Suppressor macrophage (primary cell): ENCODE measurements around the gene RABEP1.

ENCODE experiments used
- DNase-seq, 4 experiments: peaks; one replicate each; pipeline ENCODE4 v3.0.0-alpha.2; 2020 to 2022

Gene RABEP1

DNA sequence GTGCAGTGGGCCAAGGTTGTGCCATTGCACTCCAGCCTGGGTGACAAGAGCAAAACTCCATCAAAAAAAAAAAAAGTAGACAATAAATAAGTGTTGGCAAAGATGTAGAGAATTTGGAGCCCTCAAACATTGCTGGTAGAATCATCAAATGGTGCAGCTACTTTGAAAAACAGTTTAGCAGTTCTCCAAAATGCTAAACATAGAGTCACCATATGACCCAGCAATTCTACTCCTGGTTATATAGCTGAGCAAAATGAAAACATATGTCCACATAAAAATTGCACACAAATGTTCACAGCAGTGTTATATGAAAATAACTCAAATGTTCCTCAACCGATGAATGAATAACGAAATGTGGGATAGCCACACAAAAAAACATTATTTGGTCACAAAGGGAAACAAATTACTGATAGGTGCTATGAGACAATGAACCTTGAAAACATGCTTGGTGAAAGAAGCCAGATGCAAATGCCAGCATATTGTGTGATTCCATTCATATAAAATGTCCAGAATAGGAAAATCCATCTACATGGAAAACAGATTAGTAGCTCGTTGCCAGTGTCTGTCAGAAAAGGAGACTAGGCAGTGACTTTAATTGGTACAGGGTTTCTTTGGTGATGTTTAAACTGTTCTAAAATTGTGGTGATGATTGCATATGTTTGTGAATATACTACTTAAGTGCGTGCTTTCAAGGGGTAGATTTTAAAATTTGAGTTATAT, 12.7 kb upstream of the RABEP1 start:
- no peak for DNase-seq

GRCh38 chr17:5272322-5272721, 9.8 kb upstream of the RABEP1 start:
- DNase-seq: no peak

DNA sequence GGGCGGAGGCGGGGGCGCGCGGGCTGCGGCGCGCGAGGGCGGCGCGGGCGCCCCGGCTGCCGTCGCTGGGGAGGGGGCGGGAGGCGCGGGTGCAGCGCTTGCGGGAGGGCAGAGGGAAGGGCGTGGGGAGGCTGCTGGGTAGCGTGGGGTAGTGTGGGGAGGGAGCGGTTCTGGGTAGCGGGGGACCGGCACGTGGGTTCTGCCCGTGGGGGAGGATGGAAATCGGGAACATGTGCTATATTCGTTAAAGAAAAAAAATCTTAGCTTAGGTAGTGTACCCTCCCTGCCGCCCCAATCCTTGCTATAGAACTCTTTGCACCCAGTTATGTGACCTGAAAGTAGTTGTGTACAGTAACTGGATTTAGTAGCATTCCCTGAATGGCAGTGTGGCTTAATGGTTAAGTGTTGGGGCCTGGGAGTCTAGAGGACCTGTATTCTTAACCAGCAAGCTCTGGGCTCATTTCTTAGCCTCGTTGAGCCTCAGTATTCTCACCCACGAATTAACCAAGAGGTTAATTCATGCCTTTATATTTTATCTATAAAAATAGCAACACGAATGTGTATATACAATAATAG, 646 bp downstream of the RABEP1 start:
- peak in 2 of 4 experiments; percentile 27 to 56 for DNase-seq

- peak in 1 of 4 experiments; percentile 19 for DNase-seq
Observed at GRCh38 chr17:5283571-5284315, 1.7 kb downstream of the RABEP1 start.

GRCh38 chr17:5284681-5285080, 2.6 kb downstream of the RABEP1 start:
- DNase-seq: no peak

DNA sequence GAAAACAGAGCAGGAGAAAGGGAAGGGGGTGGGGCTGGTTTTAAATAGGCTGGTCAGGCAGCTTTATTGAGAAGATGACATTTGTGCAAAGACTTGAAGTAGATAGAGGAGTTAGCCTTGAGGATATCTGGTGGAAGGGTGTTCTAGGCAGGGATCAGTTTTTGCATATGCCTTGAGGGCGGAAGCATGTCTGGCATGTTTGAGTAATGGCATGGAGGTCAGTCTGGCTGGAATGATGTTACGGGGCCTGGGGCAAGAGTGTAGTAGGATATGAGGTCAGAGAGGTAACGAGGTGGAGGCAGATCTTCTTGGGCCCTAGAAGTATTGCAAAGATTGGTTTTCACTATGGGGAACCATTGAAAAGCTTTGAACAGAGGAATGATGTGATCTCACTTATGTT, 4.8 kb downstream of the RABEP1 start:
- DNase-seq: no peak

- DNase-seq: no peak
Observed at GRCh38 chr17:5291683-5292350, 9.7 kb downstream of the RABEP1 start.

GRCh38 chr17:5297245-5297644, 15.2 kb downstream of the RABEP1 start:
- DNase-seq: no peak

DNA sequence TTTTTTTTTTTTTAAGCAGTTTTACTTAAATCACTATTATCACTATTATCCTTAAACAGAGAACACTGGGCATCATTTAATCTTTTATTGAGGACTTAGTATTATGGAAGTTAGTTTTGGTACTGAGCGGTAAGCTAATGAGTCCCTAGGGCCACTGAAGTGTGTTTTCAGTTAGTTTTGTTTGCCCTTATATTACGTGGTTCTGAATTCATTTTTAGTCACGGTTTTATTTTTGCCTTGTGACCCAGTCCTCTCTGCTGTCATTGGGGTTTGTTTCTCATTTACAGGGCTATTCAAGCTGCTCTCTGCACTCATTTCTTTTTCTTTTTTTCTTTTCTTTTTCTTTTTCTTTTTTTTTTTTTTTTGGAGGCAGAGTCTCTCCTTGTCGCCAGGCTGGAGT, 17.3 kb downstream of the RABEP1 start:
- no peak for DNase-seq

GRCh38 chr17:5304636-5305035, 22.6 kb downstream of the RABEP1 start:
- peak; percentile 24 to 59 (median 45) for DNase-seq

GRCh38 chr17:5309851-5310250, 27.8 kb downstream of the RABEP1 start:
- no peak for DNase-seq

DNA sequence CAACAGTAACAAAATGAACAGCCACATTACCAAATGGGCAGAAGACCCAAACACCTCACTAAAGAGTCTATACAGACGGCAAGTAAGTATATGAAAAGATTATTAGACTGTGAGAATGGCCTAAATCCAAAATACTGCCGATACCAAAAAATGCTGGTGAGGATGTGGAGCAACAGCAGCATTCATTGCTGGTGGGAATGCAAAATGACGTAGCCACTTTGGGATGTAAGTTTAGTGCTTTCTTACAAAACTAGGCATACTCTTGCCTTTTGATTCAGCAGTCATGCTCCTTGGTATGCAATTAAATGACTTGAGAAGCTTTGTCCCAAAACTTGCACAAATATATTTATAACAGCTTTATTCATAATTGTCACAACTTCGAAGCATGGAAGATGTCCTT, 43.8 kb downstream of the RABEP1 start:
- DNase-seq: no peak

GRCh38 chr17:5329784-5330557, 47.9 kb downstream of the RABEP1 start:
- DNase-seq: no peak

GRCh38 chr17:5330981-5331380, 48.9 kb downstream of the RABEP1 start:
- no peak for DNase-seq

GRCh38 chr17:5331506-5331905, 49.4 kb downstream of the RABEP1 start:
- DNase-seq: no peak

- DNase-seq: no peak
Observed at GRCh38 chr17:5344914-5345313, 62.8 kb downstream of the RABEP1 start.

DNA sequence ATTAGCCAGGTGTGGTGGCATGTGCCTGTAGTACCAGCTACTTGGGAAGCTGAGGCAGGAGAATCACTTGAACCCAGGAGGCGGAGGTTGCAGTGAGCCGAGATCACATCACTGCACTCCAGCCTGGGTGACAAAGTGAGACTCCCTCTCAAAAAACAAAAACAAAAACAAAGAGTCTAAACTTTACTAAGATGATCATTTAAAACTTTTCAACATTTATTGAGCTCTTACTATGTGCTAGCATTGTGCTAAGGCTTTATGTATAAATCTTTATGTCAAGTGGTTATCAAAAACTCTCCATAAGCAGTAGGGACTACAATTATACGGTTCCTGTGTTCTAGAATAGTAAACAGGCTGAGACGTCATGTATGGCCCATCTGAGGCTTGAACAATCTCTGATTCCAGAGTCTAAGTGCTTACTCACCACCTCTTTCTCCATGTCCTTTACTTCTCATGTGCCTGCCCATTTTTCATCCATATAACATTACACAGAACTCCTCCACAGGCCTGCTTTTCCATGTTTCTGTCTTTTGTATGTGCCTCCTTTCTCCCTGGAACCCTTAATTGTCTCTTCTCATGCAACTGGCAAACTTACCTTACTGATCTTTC, 70.7 kb downstream of the RABEP1 start:
- DNase-seq: no peak

GRCh38 chr17:5354310-5354709, 72.2 kb downstream of the RABEP1 start:
- no peak for DNase-seq

- DNase-seq: no peak
Observed at GRCh38 chr17:5354886-5355415, 72.9 kb downstream of the RABEP1 start.

DNA sequence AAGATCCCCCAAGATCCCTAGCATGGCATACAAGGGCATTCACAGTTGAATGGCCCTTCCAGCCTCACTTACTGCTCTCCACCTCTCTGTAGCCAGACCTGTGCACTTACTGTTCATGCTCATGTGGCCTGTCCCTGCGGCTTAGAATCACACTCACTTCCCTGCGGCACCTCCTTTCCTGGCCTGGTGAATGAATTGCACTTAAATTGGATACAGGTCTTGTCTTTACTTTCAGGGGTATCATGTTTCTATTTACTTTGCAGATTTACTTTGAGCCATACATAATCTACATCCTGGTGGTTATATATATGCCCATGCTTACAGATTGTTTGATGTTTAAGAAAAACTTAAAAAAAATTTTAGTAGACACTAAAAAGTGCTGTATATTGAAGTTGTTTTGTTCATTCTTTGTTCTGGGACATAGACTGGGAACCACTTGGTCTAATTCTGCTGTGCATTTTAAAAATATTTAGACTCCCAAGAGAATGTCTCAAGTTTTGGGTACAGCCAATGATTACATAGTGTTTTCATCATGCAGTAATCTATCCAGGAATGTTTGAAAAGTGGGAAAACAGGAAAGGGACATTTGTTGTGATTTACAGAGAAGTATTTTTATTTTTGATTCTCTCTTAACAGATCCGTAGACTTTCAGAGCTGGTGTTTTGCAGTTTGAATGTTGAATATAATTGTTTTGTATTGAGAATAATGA, 73.5 kb downstream of the RABEP1 start:
- DNase-seq: no peak

DNA sequence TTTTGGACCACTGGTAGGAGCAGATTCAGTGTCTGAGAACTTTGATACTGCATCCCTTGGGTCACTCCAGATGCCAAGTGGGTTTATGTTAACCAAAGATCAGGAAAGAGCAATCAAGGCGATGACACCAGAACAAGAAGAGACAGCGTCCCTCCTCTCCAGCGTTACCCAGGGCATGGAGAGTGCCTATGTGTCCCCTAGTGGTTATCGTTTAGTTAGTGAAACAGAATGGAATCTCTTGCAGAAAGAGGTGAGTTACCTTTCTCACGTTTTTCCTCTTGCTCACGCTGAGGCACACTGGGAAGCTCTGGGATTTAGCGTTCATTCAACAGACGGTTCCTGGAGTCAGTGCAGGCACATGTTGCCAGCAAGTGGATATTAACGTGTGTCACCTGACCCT, 79.3 kb downstream of the RABEP1 start:
- no peak for DNase-seq
